Ascending aorta (tissue), 2 donors: ENCODE measurements around the gene KRTAP5-8. TPM values are rescaled to one million over a fixed set of nuclear protein-coding genes. Genes with fewer than 3 reads are reported as not detected.
"Not testable (repeated sequence)": the region's sequence is repeated elsewhere in the genome, so short reads cannot be mapped to it uniquely, and the experiment has no call there.

Source experiments
- DNase-seq, 2 donors: peaks; one replicate each; pipeline ENCODE4 v3.0.0-alpha.2; 2019; ENCODE audit warnings: low spot score in 2 of 2
- H3K27ac ChIP-seq, 2 donors: fragments of 200-600 bp; sonication (generic); one replicate each; pipeline ENCODE4 v1.5.1; 2016 to 2017; ENCODE audit warnings: mild to moderate bottlenecking in 1 of 2
- H3K27me3 ChIP-seq: fragments of 200-600 bp; sonication (generic); one replicate; pipeline ENCODE4 v1.5.1; 2017
- H3K36me3 ChIP-seq, 2 donors: fragments of 200-600 bp; sonication (generic); one replicate each; pipeline ENCODE4 v1.5.1; 2016
- H3K4me1 ChIP-seq, 2 donors: fragments of 200-600 bp; sonication (generic); one replicate each; pipeline ENCODE4 v1.5.1; 2016 to 2017; ENCODE audit warnings: mild to moderate bottlenecking in 1 of 2
- H3K4me3 ChIP-seq, 2 donors: fragments of 200-600 bp; sonication (generic); one replicate each; pipeline ENCODE4 v1.5.1; 2016 to 2017; ENCODE audit warnings: mild to moderate bottlenecking in 1 of 2
- H3K9me3 ChIP-seq, 2 donors: fragments of 200-600 bp; sonication (generic); one replicate each; pipeline ENCODE4 v1.5.1; 2016
- intact Hi-C: fragments of 100-400 bp; cut with DNase I; formaldehyde crosslinking; loops from one replicate; pipeline ENCODE4 v1.15.1; 2023
- total RNA-seq: library from RNA; depleted of rRNA; stranded (reverse); fragments of >200 nt; gene quantifications from one replicate; pipeline ENCODE4 v1.1.0, GENCODE V29; 2016
- TF ChIP-seq, protein P1 (sequence below), 3 experiments: fragments of 200-600 bp in 2 of 3; fragments of 450-650 bp in 1 of 3; sonication (generic) in 2 of 3; IDR thresholded peaks; one replicate each; pipeline ENCODE4 v1.5.1; 2016 to 2019; ENCODE audit warnings: antibody characterized with exemption in 3 of 3, mild to moderate bottlenecking in 1 of 3, moderate library complexity in 1 of 3

Gene KRTAP5-8
- total RNA-seq, 1 donor from 2014 or later, result not detected

GRCh38 chr11:71537537-71537936 is 288 bp upstream of the KRTAP5-8 start:
- no peaks in the 10 kb centered on the region for H3K9me3 ChIP-seq
- no peak overlapping the region for H3K27ac ChIP-seq
- no peak overlapping the region for H3K4me3 ChIP-seq
- TF ChIP-seq, protein P1, sequence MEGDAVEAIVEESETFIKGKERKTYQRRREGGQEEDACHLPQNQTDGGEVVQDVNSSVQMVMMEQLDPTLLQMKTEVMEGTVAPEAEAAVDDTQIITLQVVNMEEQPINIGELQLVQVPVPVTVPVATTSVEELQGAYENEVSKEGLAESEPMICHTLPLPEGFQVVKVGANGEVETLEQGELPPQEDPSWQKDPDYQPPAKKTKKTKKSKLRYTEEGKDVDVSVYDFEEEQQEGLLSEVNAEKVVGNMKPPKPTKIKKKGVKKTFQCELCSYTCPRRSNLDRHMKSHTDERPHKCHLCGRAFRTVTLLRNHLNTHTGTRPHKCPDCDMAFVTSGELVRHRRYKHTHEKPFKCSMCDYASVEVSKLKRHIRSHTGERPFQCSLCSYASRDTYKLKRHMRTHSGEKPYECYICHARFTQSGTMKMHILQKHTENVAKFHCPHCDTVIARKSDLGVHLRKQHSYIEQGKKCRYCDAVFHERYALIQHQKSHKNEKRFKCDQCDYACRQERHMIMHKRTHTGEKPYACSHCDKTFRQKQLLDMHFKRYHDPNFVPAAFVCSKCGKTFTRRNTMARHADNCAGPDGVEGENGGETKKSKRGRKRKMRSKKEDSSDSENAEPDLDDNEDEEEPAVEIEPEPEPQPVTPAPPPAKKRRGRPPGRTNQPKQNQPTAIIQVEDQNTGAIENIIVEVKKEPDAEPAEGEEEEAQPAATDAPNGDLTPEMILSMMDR (IDR thresholded peaks at IDR 0.05), result no peak
- no peaks in the 10 kb centered on the region for H3K4me1 ChIP-seq
- DNase-seq, result no peak
- H3K36me3 ChIP-seq, result no peaks in the 10 kb centered on the region
- intact Hi-C loops, result no loop called here
- H3K27me3 ChIP-seq, result no peaks in the 10 kb centered on the region

GRCh38 chr11:71538666-71538990 is 803 bp downstream of the KRTAP5-8 start:
- H3K36me3 ChIP-seq, result no peaks in the 10 kb centered on the region
- TF ChIP-seq, protein P1 (IDR thresholded peaks at IDR 0.05), result no peak
- intact Hi-C loops, result no loop called here
- H3K27ac ChIP-seq, result no peak overlapping the region
- no peaks in the 10 kb centered on the region for H3K4me1 ChIP-seq
- H3K4me3 ChIP-seq, result no peak overlapping the region
- H3K9me3 ChIP-seq, result no peaks in the 10 kb centered on the region
- H3K27me3 ChIP-seq, result no peaks in the 10 kb centered on the region
- no peak for DNase-seq

DNA sequence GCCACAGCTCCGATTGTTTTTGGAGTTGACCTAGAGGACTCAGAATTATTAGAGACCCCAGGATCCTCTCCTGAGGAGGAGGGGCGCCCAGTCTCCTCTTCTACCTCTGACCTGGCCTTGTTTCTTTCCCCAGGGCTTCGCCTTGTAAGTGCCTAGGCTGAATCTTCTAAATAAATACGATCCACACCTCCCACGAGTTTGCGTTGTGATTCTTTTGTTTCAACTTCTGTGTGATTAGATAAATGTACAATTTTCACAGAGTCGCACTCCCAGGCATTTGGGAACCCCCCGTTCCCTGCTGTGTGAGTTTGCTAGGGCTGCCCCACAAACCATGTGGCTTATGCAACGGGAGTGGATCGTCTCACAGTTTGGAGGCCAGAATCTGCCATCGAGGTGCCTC is 1.2 kb downstream of the KRTAP5-8 start:
- no peak for DNase-seq
- no peaks in the 10 kb centered on the region for H3K36me3 ChIP-seq
- H3K27me3 ChIP-seq, result no peaks in the 10 kb centered on the region
- H3K27ac ChIP-seq, result no peak overlapping the region
- H3K4me1 ChIP-seq, result no peaks in the 10 kb centered on the region
- H3K9me3 ChIP-seq, result no peaks in the 10 kb centered on the region
- intact Hi-C loops, result no loop called here
- TF ChIP-seq, protein P1 (IDR thresholded peaks at IDR 0.05), result no peak
- no peak overlapping the region for H3K4me3 ChIP-seq

- H3K4me1 ChIP-seq, H3K27me3 ChIP-seq, H3K9me3 ChIP-seq, H3K27ac ChIP-seq, intact Hi-C loops, H3K4me3 ChIP-seq, H3K36me3 ChIP-seq, DNase-seq: not testable (repeated sequence)
Observed at GRCh38 chr11:71539971-71540370, 2.1 kb downstream of the KRTAP5-8 start.

GRCh38 chr11:71540521-71541304 is 2.9 kb downstream of the KRTAP5-8 start:
- H3K27ac ChIP-seq, H3K4me3 ChIP-seq, H3K27me3 ChIP-seq, H3K9me3 ChIP-seq, H3K4me1 ChIP-seq, intact Hi-C loops, H3K36me3 ChIP-seq, DNase-seq: not testable (repeated sequence)

GRCh38 chr11:71542382-71542781 is 4.6 kb downstream of the KRTAP5-8 start:
- no peak for DNase-seq
- H3K4me3 ChIP-seq, result no peak overlapping the region
- no peaks in the 10 kb centered on the region for H3K4me1 ChIP-seq
- TF ChIP-seq, protein P1 (IDR thresholded peaks at IDR 0.05), result no peak
- H3K27me3 ChIP-seq, result no peaks in the 10 kb centered on the region
- H3K9me3 ChIP-seq, result no peaks in the 10 kb centered on the region
- intact Hi-C loops, result no loop called here
- H3K36me3 ChIP-seq, result no peaks in the 10 kb centered on the region
- H3K27ac ChIP-seq, result no peak overlapping the region
